ENCODE results near the gene KCNAB1. TPM values are rescaled to one million over a fixed set of nuclear protein-coding genes. Genes with fewer than 3 reads are reported as not detected.
A peak's percentile ranks its signal among the peaks of the same experiment; 100 is the strongest.

KCNAB1 gene
- total RNA-seq, 1 experiment from 2014 or later = not detected

DNA sequence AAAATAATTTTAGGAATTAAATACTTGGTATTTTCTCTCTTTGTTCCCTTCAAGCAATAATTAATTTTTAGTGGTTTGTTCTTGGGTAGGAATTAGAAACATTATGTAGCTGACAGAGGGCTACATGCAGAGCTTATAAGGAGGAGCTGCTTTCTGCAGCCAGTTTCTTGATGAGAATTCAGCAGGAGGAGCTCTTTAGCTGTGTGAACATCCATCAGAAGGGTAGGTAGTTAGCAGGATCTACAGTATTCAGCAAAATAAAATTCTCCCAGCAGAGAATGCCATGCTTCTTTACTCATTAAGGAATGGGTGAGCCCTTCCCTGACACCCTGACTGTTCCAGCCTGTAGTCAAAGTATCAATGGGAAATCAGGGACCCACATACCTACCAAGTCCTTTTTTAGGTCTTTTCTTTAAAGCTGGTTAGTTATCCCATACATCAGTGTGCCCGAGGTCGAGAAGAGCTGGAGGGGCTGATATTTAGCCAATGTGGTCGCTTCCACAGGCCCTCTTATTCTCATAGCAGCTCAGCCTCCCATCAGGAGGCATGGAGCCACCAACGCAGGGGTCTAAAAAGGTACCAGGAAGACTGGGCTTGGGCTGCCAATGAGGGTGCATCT is 54.0 kb downstream of the KCNAB1 start:
- H3K9me3 ChIP-seq (ENCODE audit: control insufficient read depth in 1 of 2, insufficient read depth in 1 of 2, low read depth in 1 of 2, low read length in 2 of 2) = no peaks in the 10 kb centered on the region
- ChIA-PET RAD21 (ENCODE audit: low non-redundant PET in 1 of 2, low total read pairs in 2 of 2, uncharacterized antibody in 2 of 2, unreplicated experiment in 2 of 2) (interaction anchor here (0.5 to 2.1 kb wide), 6 partner anchors 22 to 336 kb away, joined by 3 to 9 read pairs (median 4); no protein-coding TSS in a partner anchor), CTCF (interaction anchor here (0.9 to 3.3 kb wide), 7 partner anchors 208 to 908 kb away, joined by 3 to 32 read pairs (median 12); no protein-coding TSS in a partner anchor), POLR2A (interaction anchor here (1.0 kb wide), 1 partner anchor 208 kb away, joined by 3 read pairs; no protein-coding TSS in a partner anchor)
- H3K4me1 ChIP-seq (ENCODE audit: control insufficient read depth in 1 of 2, insufficient read depth in 2 of 2, low read length in 2 of 2) = no peaks in the 10 kb centered on the region; a peak in 1 of 4 replicates
- no peak overlapping the region for H3K9ac ChIP-seq (ENCODE audit: low read length)
- ATAC-seq = peak; percentile 59; the same call in 1 of the 2 replicates
- H4K20me1 ChIP-seq (ENCODE audit: insufficient read depth) = no peaks in the 10 kb centered on the region
- H3K36me3 ChIP-seq (ENCODE audit: control insufficient read depth in 1 of 2, insufficient read depth in 2 of 2, low read length in 2 of 2) = no peaks in the 10 kb centered on the region
- H3K4me3 ChIP-seq (replicated peaks in 1 of 2; ENCODE audit: low read depth in 1 of 2, low read length in 2 of 2) = no peak overlapping the region
- H3K79me2 ChIP-seq (ENCODE audit: insufficient read depth, low read length) = no peaks in the 10 kb centered on the region
- no TSS peak for BruUV-seq (replicated peaks)
- H3K9me2 ChIP-seq (ENCODE audit: insufficient read depth) = no peaks in the 10 kb centered on the region
- intact Hi-C loops (cut with micrococcal nuclease) = loop anchor here (1.0 kb wide), 1 partner anchor 208 kb away; no protein-coding TSS in a partner anchor
- no peak overlapping the region for H3K27ac ChIP-seq (ENCODE audit: low read depth, low read length)
- H2AFZ ChIP-seq (ENCODE audit: low read depth, low read length, poor library complexity, severe bottlenecking) = no peak overlapping the region
- TF ChIP-seq, protein P1, sequence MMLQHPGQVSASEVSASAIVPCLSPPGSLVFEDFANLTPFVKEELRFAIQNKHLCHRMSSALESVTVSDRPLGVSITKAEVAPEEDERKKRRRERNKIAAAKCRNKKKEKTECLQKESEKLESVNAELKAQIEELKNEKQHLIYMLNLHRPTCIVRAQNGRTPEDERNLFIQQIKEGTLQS (IDR thresholded peaks at IDR 0.05) = no peak
- TF ChIP-seq, protein P2, sequence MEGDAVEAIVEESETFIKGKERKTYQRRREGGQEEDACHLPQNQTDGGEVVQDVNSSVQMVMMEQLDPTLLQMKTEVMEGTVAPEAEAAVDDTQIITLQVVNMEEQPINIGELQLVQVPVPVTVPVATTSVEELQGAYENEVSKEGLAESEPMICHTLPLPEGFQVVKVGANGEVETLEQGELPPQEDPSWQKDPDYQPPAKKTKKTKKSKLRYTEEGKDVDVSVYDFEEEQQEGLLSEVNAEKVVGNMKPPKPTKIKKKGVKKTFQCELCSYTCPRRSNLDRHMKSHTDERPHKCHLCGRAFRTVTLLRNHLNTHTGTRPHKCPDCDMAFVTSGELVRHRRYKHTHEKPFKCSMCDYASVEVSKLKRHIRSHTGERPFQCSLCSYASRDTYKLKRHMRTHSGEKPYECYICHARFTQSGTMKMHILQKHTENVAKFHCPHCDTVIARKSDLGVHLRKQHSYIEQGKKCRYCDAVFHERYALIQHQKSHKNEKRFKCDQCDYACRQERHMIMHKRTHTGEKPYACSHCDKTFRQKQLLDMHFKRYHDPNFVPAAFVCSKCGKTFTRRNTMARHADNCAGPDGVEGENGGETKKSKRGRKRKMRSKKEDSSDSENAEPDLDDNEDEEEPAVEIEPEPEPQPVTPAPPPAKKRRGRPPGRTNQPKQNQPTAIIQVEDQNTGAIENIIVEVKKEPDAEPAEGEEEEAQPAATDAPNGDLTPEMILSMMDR (IDR thresholded peaks at IDR 0.05 in 2 of 3, conservative IDR thresholded peaks at IDR 0.05 in 1 of 3; ENCODE audit: borderline replicate concordance in 1 of 3, insufficient read depth in 1 of 3, low read depth in 2 of 3, low read length in 2 of 3) = peak; percentile 15 to 53 (median 29); a peak in 4 of 6 replicates
- TF ChIP-seq RAD21 (IDR thresholded peaks at IDR 0.05; ENCODE audit: low read depth) (peak; percentile 72), ZNF274 (IDR thresholded peaks at IDR 0.05; ENCODE audit: low read depth, low read length) (no peak)
- H3K27me3 ChIP-seq (ENCODE audit: insufficient read depth, low read length) = no peaks in the 10 kb centered on the region
- peak; percentile 16 for DNase-seq (ENCODE audit: low read depth, low spot score)
- H3K4me2 ChIP-seq (ENCODE audit: low read length) = no peak overlapping the region

DNA sequence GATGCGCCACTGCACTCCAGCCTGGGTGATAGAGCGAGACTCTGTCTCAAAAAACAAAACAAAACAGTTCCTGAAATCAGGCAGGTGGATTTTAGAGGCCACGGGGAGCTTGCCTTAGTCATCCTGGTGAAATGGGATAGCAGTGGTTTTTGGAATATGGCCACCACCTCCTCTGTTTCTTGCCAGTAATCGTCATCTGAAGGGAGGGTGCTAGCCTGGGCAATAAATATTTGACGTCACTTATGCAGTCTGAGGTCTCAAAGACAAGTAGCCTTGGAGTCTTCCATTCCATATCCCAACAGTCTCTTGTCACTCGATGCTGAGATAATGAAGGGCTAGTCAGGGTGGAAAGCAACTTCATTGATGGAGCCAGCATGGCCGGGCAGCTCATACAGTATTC is 55.2 kb downstream of the KCNAB1 start:
- H3K4me2 ChIP-seq (ENCODE audit: low read length) = no peak overlapping the region

More for the DNA sequence above, 55.2 kb downstream of the KCNAB1 start:
- Histone ChIP-seq H3K9me2 (ENCODE audit: insufficient read depth) (no peaks in the 10 kb centered on the region), H4K20me1 (ENCODE audit: insufficient read depth) (no peaks in the 10 kb centered on the region), H3K79me2 (ENCODE audit: insufficient read depth, low read length) (no peaks in the 10 kb centered on the region), H3K36me3 (ENCODE audit: control insufficient read depth in 1 of 2, insufficient read depth in 2 of 2, low read length in 2 of 2) (no peaks in the 10 kb centered on the region), H3K9me3 (ENCODE audit: control insufficient read depth in 1 of 2, insufficient read depth in 1 of 2, low read depth in 1 of 2, low read length in 2 of 2) (no peaks in the 10 kb centered on the region), H3K4me3 (replicated peaks in 1 of 2; ENCODE audit: low read depth in 1 of 2, low read length in 2 of 2) (no peak overlapping the region), H3K4me1 (ENCODE audit: control insufficient read depth in 1 of 2, insufficient read depth in 2 of 2, low read length in 2 of 2) (no peaks in the 10 kb centered on the region; a peak in 1 of 4 replicates), H3K27me3 (ENCODE audit: insufficient read depth, low read length) (no peaks in the 10 kb centered on the region), H3K27ac (ENCODE audit: low read depth, low read length) (no peak overlapping the region), H2AFZ (ENCODE audit: low read depth, low read length, poor library complexity, severe bottlenecking) (no peak overlapping the region), H3K9ac (ENCODE audit: low read length) (no peak overlapping the region)
- RAD21 ChIA-PET (ENCODE audit: low non-redundant PET in 1 of 2, low total read pairs in 2 of 2, uncharacterized antibody in 2 of 2, unreplicated experiment in 2 of 2) = interaction anchor here in 1 of 2 experiments (2.1 kb wide), 1 partner anchor 334 kb away, joined by 5 read pairs; no protein-coding TSS in a partner anchor
- POLR2A ChIA-PET = no interaction called here
- BruUV-seq (replicated peaks) = no TSS peak
- ATAC-seq (no peak), DNase-seq (ENCODE audit: low read depth, low spot score) (no peak)
- CTCF ChIA-PET = interaction anchor here (3.3 kb wide), 1 partner anchor 274 kb away, joined by 19 read pairs; no protein-coding TSS in a partner anchor
- no peak for TF ChIP-seq RAD21 (IDR thresholded peaks at IDR 0.05; ENCODE audit: low read depth)
- intact Hi-C loops (cut with micrococcal nuclease) = no loop called here

All from HCT116 (cell line).